SK-N-SH (cell line): ENCODE data around the gene FCHSD2. TPM values are rescaled to one million over a fixed set of nuclear protein-coding genes. Genes with fewer than 3 reads are reported as not detected.
A peak's percentile ranks its signal among the peaks of the same experiment; 100 is the strongest.

Experiments
- CTCF ChIA-PET: fragments of 300-600, 350-600 bp; formaldehyde crosslinking; extraction: SDS; loops from one replicate; lab custom pipeline; 2021; lab: Yijun Ruan, JAX
- POLR2A ChIA-PET: fragments of 350-600 bp; sonication (Branson Sonifier 250); formaldehyde crosslinking; extraction: SDS; loops from one replicate; lab custom pipeline; 2020; ENCODE audit warnings: antibody characterized with exemption, inconsistent platforms; lab: Yijun Ruan, JAX
- DNase-seq: peaks from one replicate; pipeline ENCODE4 v3.0.0; 2012
- H2AFZ ChIP-seq: fragments of 200-600 bp; sonication (generic); 2 replicates; pipeline ENCODE4 v1.8.1; 2016; ENCODE audit warnings: antibody characterized with exemption, mild to moderate bottlenecking, low read depth
- H3F3A ChIP-seq: fragments of 200-600 bp; sonication (generic); replicated peaks from 2 replicates; pipeline ENCODE3; 2016; ENCODE audit warnings: antibody characterized with exemption, mild to moderate bottlenecking; ENCODE audit not compliant: insufficient read depth
- H3K27ac ChIP-seq, 2 experiments: fragments of 200-500 bp in 1 of 2; fragments of 200-600 bp in 1 of 2; sonication (Bioruptor generic) in 1 of 2; sonication (generic), shearing (Covaris generic) in 1 of 2; 2 replicates each; pipeline versions ENCODE4 v1.5.1 to v1.6.1; 2014 to 2016; ENCODE audit warnings: low read depth in 2 of 2, inconsistent platforms in 1 of 2, low read length in 1 of 2, mild to moderate bottlenecking in 1 of 2, mixed read lengths in 1 of 2
- H3K27me3 ChIP-seq: fragments of 200-600 bp; sonication (generic), shearing (Covaris generic); 2 replicates; pipeline ENCODE4 v1.6.1; 2016; ENCODE audit warnings: mixed run types; ENCODE audit not compliant: insufficient read depth
- H3K36me3 ChIP-seq, 2 experiments: fragments of 200-500 bp in 1 of 2; fragments of 200-600 bp in 1 of 2; sonication (Bioruptor generic) in 1 of 2; sonication (generic) in 1 of 2; replicated peaks in 1 of 2; 2 replicates each; pipeline versions ENCODE3 to v1.5.1; 2014 to 2016; ENCODE audit warnings: low read length in 1 of 2, mild to moderate bottlenecking in 1 of 2; ENCODE audit not compliant: insufficient read depth in 2 of 2, control insufficient read depth in 1 of 2
- H3K4me1 ChIP-seq, 2 experiments: fragments of 200-500 bp in 1 of 2; fragments of 200-600 bp in 1 of 2; sonication (Bioruptor generic) in 1 of 2; sonication (generic), shearing (Covaris generic) in 1 of 2; 2 replicates each; pipeline versions ENCODE4 v1.5.1 to v1.6.1; 2014 to 2016; ENCODE audit warnings: low read depth in 1 of 2, low read length in 1 of 2, mixed run types in 1 of 2; ENCODE audit not compliant: insufficient read depth in 2 of 2, control insufficient read depth in 1 of 2
- H3K4me2 ChIP-seq: fragments of 200-600 bp; sonication (generic), shearing (Covaris generic); 2 replicates; pipeline ENCODE4 v1.6.1; 2017; ENCODE audit warnings: mixed run types
- H3K4me3 ChIP-seq, 2 experiments: fragments of 200-500 bp in 1 of 2; fragments of 200-600 bp in 1 of 2; sonication (Bioruptor generic) in 1 of 2; sonication (generic), shearing (Covaris generic) in 1 of 2; 2 replicates each; pipeline versions ENCODE4 v1.5.1 to v1.8.1; 2014 to 2016; ENCODE audit warnings: low read depth in 2 of 2, inconsistent platforms in 1 of 2, low read length in 1 of 2, mild to moderate bottlenecking in 1 of 2, mixed read lengths in 1 of 2, moderate library complexity in 1 of 2
- H3K79me2 ChIP-seq: fragments of 200-600 bp; sonication (generic); 2 replicates; pipeline ENCODE4 v1.8.1; 2017; ENCODE audit warnings: mild to moderate bottlenecking; ENCODE audit not compliant: insufficient read depth
- H3K9ac ChIP-seq: fragments of 200-600 bp; sonication (generic); 2 replicates; pipeline ENCODE4 v1.6.1; 2017; ENCODE audit warnings: mixed run types
- H3K9me2 ChIP-seq: fragments of 200-600 bp; sonication (generic); 2 replicates; pipeline ENCODE4 v1.6.1; 2017; ENCODE audit warnings: mixed run types
- H3K9me3 ChIP-seq: fragments of 200-600 bp; sonication (generic); 2 replicates; pipeline ENCODE4 v1.6.1; 2017; ENCODE audit warnings: mixed run types, mild to moderate bottlenecking, moderate library complexity
- H4K20me1 ChIP-seq: fragments of 200-600 bp; sonication (generic); 2 replicates; pipeline ENCODE4 v1.6.1; 2017; ENCODE audit warnings: mild to moderate bottlenecking, mixed run types; ENCODE audit not compliant: insufficient read depth
- CHD2 ChIP-seq: fragments of 150-350 bp; IDR thresholded peaks from 2 replicates; pipeline ENCODE4 v1.6.1; 2018; ENCODE audit warnings: low read length; ENCODE audit not compliant: partially characterized antibody
- ELF1 ChIP-seq: IDR thresholded peaks from 2 replicates; pipeline ENCODE4 v1.4.0; 2012
- EP300 ChIP-seq, 2 experiments: IDR thresholded peaks; 2 replicates each; pipeline versions ENCODE4 v1.4.0 to v1.6.1; 2012; ENCODE audit warnings: borderline replicate concordance in 1 of 2, low read depth in 1 of 2, low read length in 1 of 2
- FOXM1 ChIP-seq: IDR thresholded peaks from 2 replicates; pipeline ENCODE4 v1.4.0; 2012; ENCODE audit warnings: low read depth, mild to moderate bottlenecking
- GATA2 ChIP-seq: sonication (generic); formaldehyde crosslinking; IDR thresholded peaks from 2 replicates; pipeline ENCODE4 v1.5.0; 2020; ENCODE audit warnings: mild to moderate bottlenecking, missing genetic modification reagents
- MXI1 ChIP-seq: IDR thresholded peaks from 2 replicates; pipeline ENCODE4 v1.6.1; 2012; ENCODE audit warnings: mild to moderate bottlenecking, low read depth, low read length, improper control_type of control experiment
- POLR2AphosphoS5 ChIP-seq: IDR thresholded peaks from 2 replicates; pipeline ENCODE4 v1.6.1; 2012; ENCODE audit warnings: low read depth, low read length
- RAD21 ChIP-seq: IDR thresholded peaks from 2 replicates; pipeline ENCODE4 v1.6.1; 2012; ENCODE audit warnings: mild to moderate bottlenecking, low read length
- RCOR1 ChIP-seq: fragments of 150-350 bp; IDR thresholded peaks from 2 replicates; pipeline ENCODE4 v1.6.1; 2017; ENCODE audit warnings: antibody characterized with exemption, low read length
- RFX5 ChIP-seq: IDR thresholded peaks from 2 replicates; pipeline ENCODE4 v1.6.1; 2012; ENCODE audit warnings: mild to moderate bottlenecking, improper control_type of control experiment, low read length
- RXRA ChIP-seq: IDR thresholded peaks from 2 replicates; pipeline ENCODE4 v1.4.0; 2012; ENCODE audit warnings: low read depth, mild to moderate bottlenecking, borderline replicate concordance
- SMC3 ChIP-seq: IDR thresholded peaks from 2 replicates; pipeline ENCODE4 v1.6.1; 2012; ENCODE audit warnings: low read depth, low read length, improper control_type of control experiment
- TAF1 ChIP-seq: IDR thresholded peaks from 2 replicates; pipeline ENCODE4 v1.6.1; 2012; ENCODE audit warnings: low read depth, mild to moderate bottlenecking, low read length, moderate library complexity, borderline replicate concordance
- TEAD4 ChIP-seq: IDR thresholded peaks from 2 replicates; pipeline ENCODE4 v1.4.0; 2012; ENCODE audit warnings: mild to moderate bottlenecking, borderline replicate concordance; ENCODE audit not compliant: insufficient read depth
- USF2 ChIP-seq: fragments of 150-350 bp; IDR thresholded peaks from 2 replicates; pipeline ENCODE4 v1.6.1; 2017; ENCODE audit warnings: antibody characterized with exemption, low read length, low read depth, borderline replicate concordance
- YY1 ChIP-seq: IDR thresholded peaks from 2 replicates; pipeline ENCODE4 v1.4.0; 2012; ENCODE audit warnings: low read depth, mild to moderate bottlenecking
- ZBTB33 ChIP-seq: IDR thresholded peaks from 2 replicates; pipeline ENCODE4 v1.4.0; 2012; ENCODE audit warnings: low read depth, borderline replicate concordance
- WGBS: methylation state at CpG from one replicate; pipeline ENCODE4 v1.1.6; 2017; ENCODE audit warnings: low lambda C conversion rate; 5-methylcytosine and 5-hydroxymethylcytosine counted together
- polyA plus RNA-seq, 3 experiments: library from polyadenylated mRNA; depleted of rRNA; stranded (reverse); fragments of >200 nt; gene quantifications; 2 replicates each; pipeline ENCODE4 v1.2.3, GENCODE V29; 2012
- TF ChIP-seq, protein P1 (sequence below): fragments of 200-600 bp; sonication (generic); IDR thresholded peaks from 2 replicates; pipeline ENCODE4 v1.6.1; 2017; ENCODE audit warnings: antibody characterized with exemption, mild to moderate bottlenecking, moderate library complexity

The FCHSD2 gene
- polyA plus RNA-seq, 1 of the 3 experiments (the other 2 are of a cell fraction) = 10.4 TPM

GRCh38 chr11:72821221-72821919 is 320.7 kb downstream of the FCHSD2 start:
- no peak for DNase-seq
- H3K9ac ChIP-seq = peak overlapping the region; percentile 36; the same call in 1 of the 2 replicates
- CTCF ChIA-PET = interaction anchor here (0.9 to 4.1 kb wide), 5 partner anchors 8 to 468 kb away, joined by 4 to 31 read pairs (median 6); no protein-coding TSS in a partner anchor
- H3F3A ChIP-seq = no peaks in the 10 kb centered on the region
- H3K27ac ChIP-seq = peak overlapping the region in 1 of 2 experiments; percentile 73; a peak in 2 of 4 replicates
- H3K4me1 ChIP-seq = peaks cover 6 to 24% of the 10 kb centered on the region in 2 experiments; a peak in 2 of 4 replicates
- TF ChIP-seq RAD21 = no peak
- TF ChIP-seq EP300 (IDR thresholded peaks at IDR 0.05; ENCODE audit: borderline replicate concordance in 1 of 2, low read depth in 1 of 2, low read length in 1 of 2) = no peak
- TF ChIP-seq RFX5 = no peak
- no peak for TF ChIP-seq MXI1
- TF ChIP-seq ZBTB33 = no peak
- no peak for TF ChIP-seq YY1
- TF ChIP-seq, all 33 proteins: peak for 0
- H4K20me1 ChIP-seq = no peaks in the 10 kb centered on the region
- no peaks in the 10 kb centered on the region for H3K36me3 ChIP-seq
- peak overlapping the region; percentile 43; the same call in 1 of the 2 replicates for H2AFZ ChIP-seq
- peak overlapping the region; percentile 80 for H3K4me2 ChIP-seq
- peak overlapping the region; percentile 43 to 61 for H3K4me3 ChIP-seq
- POLR2A ChIA-PET = no interaction called here
- H3K9me2 ChIP-seq = no peaks in the 10 kb centered on the region
- WGBS = 74% methylated on average over 34 of the region's 50 CpGs
- no peaks in the 10 kb centered on the region for H3K27me3 ChIP-seq
- no peaks in the 10 kb centered on the region for H3K9me3 ChIP-seq
- no peaks in the 10 kb centered on the region for H3K79me2 ChIP-seq

DNA sequence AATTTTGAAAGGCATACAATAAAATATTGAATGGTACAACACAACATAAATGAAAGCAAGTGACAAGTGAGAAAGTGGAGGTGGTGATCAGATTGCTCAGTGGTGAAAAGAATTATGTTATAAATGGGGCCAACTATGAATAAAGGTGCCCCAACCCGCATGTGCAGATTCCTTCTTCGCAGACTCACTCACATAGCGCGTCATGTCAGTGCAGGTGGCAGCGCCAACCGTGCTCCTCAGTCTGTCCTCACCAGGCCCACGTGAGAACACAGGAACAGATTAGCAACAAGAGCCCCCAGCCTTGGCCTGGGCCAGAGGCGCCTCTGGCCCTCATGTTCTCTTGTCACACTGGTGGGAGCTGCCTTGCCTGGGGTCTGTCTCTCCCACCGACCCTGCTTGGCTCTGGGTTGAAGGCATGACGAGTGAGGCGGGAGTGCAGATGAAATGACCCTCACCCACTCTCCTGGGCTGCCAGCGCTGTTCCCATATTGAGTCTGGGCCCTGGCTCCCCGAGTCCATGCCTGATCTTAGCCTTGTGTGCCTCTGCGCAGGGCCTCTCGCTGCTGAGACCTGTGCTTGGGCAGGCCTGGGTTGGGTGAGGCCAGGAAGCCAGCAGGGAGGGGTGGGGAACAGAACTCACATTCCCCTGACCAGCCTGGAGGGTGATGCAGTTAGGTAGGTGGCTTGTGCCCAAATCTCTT is 321.5 kb downstream of the FCHSD2 start:
- 94% methylated on average over 12 of the region's 15 CpGs for WGBS
- no peak for TF ChIP-seq POLR2AphosphoS5
- no peak for TF ChIP-seq USF2
- TF ChIP-seq FOXM1 = no peak
- no peak for TF ChIP-seq YY1
- no peak for TF ChIP-seq RXRA
- no peak for TF ChIP-seq CHD2
- TF ChIP-seq SMC3 = no peak
- TF ChIP-seq RCOR1 = no peak
- no peak for TF ChIP-seq TEAD4
- no peak for TF ChIP-seq ELF1
- no peak for TF ChIP-seq TAF1
- TF ChIP-seq GATA2 (CRISPR knock-in tag) = no peak
- TF ChIP-seq, protein P1, sequence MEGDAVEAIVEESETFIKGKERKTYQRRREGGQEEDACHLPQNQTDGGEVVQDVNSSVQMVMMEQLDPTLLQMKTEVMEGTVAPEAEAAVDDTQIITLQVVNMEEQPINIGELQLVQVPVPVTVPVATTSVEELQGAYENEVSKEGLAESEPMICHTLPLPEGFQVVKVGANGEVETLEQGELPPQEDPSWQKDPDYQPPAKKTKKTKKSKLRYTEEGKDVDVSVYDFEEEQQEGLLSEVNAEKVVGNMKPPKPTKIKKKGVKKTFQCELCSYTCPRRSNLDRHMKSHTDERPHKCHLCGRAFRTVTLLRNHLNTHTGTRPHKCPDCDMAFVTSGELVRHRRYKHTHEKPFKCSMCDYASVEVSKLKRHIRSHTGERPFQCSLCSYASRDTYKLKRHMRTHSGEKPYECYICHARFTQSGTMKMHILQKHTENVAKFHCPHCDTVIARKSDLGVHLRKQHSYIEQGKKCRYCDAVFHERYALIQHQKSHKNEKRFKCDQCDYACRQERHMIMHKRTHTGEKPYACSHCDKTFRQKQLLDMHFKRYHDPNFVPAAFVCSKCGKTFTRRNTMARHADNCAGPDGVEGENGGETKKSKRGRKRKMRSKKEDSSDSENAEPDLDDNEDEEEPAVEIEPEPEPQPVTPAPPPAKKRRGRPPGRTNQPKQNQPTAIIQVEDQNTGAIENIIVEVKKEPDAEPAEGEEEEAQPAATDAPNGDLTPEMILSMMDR = no peak
- Histone ChIP-seq H3K9me2 (no peaks in the 10 kb centered on the region), H3K27ac (no peak overlapping the region), H3K4me3 (no peak overlapping the region), H3K4me2 (no peak overlapping the region), H3K27me3 (no peaks in the 10 kb centered on the region), H3K9ac (no peak overlapping the region), H3F3A (no peaks in the 10 kb centered on the region), H2AFZ (no peak overlapping the region), H4K20me1 (no peaks in the 10 kb centered on the region), H3K36me3 (no peaks in the 10 kb centered on the region), H3K4me1 (peaks cover 11 to 28% of the 10 kb centered on the region in 2 experiments; a peak in 2 of 4 replicates), H3K9me3 (no peaks in the 10 kb centered on the region), H3K79me2 (no peaks in the 10 kb centered on the region)
- no peak for DNase-seq
- ChIA-PET CTCF (interaction anchor here (3.1 to 4.1 kb wide), 2 partner anchors 11 to 95 kb away, joined by 18 to 31 read pairs; no protein-coding TSS in a partner anchor), POLR2A (no interaction called here)
